ENCODE results near the gene RFX2. TPM values are rescaled to one million over a fixed set of nuclear protein-coding genes. Genes with fewer than 3 reads are reported as not detected.

Gene RFX2
- total RNA-seq, 1 experiment from 2014 or later, result 13.7 TPM

DNA sequence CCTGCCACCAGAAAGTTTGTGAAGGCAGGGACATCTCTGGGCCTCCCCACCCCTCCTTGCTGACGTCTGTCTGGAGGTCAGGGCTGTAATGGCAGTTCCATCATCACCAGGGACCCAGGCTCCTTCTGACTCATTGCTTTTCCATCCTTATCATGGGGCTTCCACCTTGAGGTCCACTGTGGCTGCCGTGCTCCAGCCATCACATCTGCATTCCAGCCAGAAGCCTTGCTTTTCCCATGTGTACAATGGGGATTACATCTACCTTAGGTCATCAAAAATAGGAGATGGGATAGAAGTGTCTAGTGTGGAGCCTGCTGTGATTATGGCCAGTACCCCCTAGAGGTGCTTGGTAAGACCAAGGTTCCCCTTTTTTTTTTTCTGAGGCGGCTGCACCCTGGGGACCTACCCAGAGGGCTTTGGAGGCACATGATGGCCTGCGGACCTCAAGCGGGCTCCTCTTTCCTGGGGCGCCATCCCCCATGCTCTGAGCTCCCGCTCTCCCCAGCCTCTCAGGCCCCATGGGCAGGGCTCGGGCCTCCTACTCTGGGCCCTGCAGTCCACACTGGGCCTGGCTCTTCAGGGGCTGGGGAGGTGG lies 119.0 kb downstream of the RFX2 start:
- Mint-ChIP-seq H3K4me1 (ENCODE audit: low read depth, unreplicated experiment) (no peaks in the 10 kb centered on the region), H3K4me3 (ENCODE audit: low read depth, unreplicated experiment) (no peak overlapping the region), H3K36me3 (ENCODE audit: insufficient read depth, unreplicated experiment) (peaks cover 6% of the 10 kb centered on the region), H3K27me3 (ENCODE audit: unreplicated experiment) (no peaks in the 10 kb centered on the region), H3K9me3 (ENCODE audit: low read depth, unreplicated experiment) (no peaks in the 10 kb centered on the region), H3K27ac (ENCODE audit: unreplicated experiment) (no peak overlapping the region)
- no TSS peak for BruUV-seq (replicated peaks)
- TF ChIP-seq CTCF (IDR thresholded peaks at IDR 0.05; ENCODE audit: unreplicated experiment), result no peak
- DNase-seq, result no peak
- intact Hi-C loops (cut with micrococcal nuclease; ENCODE audit: unreplicated experiment), result no loop called here
- CTCF ChIA-PET, result interaction anchor here (0.7 kb wide), 1 partner anchor 204 kb away, joined by 3 read pairs; no protein-coding TSS in a partner anchor

- H3K27ac Mint-ChIP-seq (ENCODE audit: unreplicated experiment), result no peak overlapping the region
- no peak for TF ChIP-seq CTCF (IDR thresholded peaks at IDR 0.05; ENCODE audit: unreplicated experiment)
- H3K4me1 Mint-ChIP-seq (ENCODE audit: low read depth, unreplicated experiment), result no peaks in the 10 kb centered on the region
- no peaks in the 10 kb centered on the region for H3K27me3 Mint-ChIP-seq (ENCODE audit: unreplicated experiment)
- no TSS peak for BruUV-seq (replicated peaks)
- CTCF ChIA-PET, result interaction anchor here (0.7 kb wide), 2 partner anchors 203 to 604 kb away, joined by 3 to 4 read pairs; no protein-coding TSS in a partner anchor
- no peaks in the 10 kb centered on the region for H3K9me3 Mint-ChIP-seq (ENCODE audit: low read depth, unreplicated experiment)
- peaks cover 6% of the 10 kb centered on the region for H3K36me3 Mint-ChIP-seq (ENCODE audit: insufficient read depth, unreplicated experiment)
- intact Hi-C loops (cut with micrococcal nuclease; ENCODE audit: unreplicated experiment), result no loop called here
- no peak overlapping the region for H3K4me3 Mint-ChIP-seq (ENCODE audit: low read depth, unreplicated experiment)
- no peak for DNase-seq
These were observed 120.0 kb downstream of the RFX2 start for GRCh38 chr19:5990289-5990797.

GRCh38 chr19:5989388-5990074 lies 120.8 kb downstream of the RFX2 start:
- no peaks in the 10 kb centered on the region for H3K4me1 Mint-ChIP-seq (ENCODE audit: low read depth, unreplicated experiment)
- CTCF ChIA-PET, result no interaction called here
- no peaks in the 10 kb centered on the region for H3K27me3 Mint-ChIP-seq (ENCODE audit: unreplicated experiment)
- no TSS peak for BruUV-seq (replicated peaks)
- no peak for DNase-seq
- TF ChIP-seq CTCF (IDR thresholded peaks at IDR 0.05; ENCODE audit: unreplicated experiment), result no peak
- H3K27ac Mint-ChIP-seq (ENCODE audit: unreplicated experiment), result no peak overlapping the region
- peaks cover 6% of the 10 kb centered on the region for H3K36me3 Mint-ChIP-seq (ENCODE audit: insufficient read depth, unreplicated experiment)
- no peaks in the 10 kb centered on the region for H3K9me3 Mint-ChIP-seq (ENCODE audit: low read depth, unreplicated experiment)
- no peak overlapping the region for H3K4me3 Mint-ChIP-seq (ENCODE audit: low read depth, unreplicated experiment)
- intact Hi-C loops (cut with micrococcal nuclease; ENCODE audit: unreplicated experiment), result loop anchor here (5.0 kb wide), 1 partner anchor 138 kb away; no protein-coding TSS in a partner anchor

- no peak overlapping the region for H3K27ac Mint-ChIP-seq (ENCODE audit: unreplicated experiment)
- intact Hi-C loops (cut with micrococcal nuclease; ENCODE audit: unreplicated experiment), result loop anchor here (5.0 kb wide), 1 partner anchor 139 kb away; no protein-coding TSS in a partner anchor
- DNase-seq, result no peak
- CTCF ChIA-PET, result interaction anchor here (0.8 to 1.0 kb wide), 2 partner anchors 8 to 136 kb away, joined by 3 to 5 read pairs; no protein-coding TSS in a partner anchor
- no peak overlapping the region for H3K4me3 Mint-ChIP-seq (ENCODE audit: low read depth, unreplicated experiment)
- peaks cover 6% of the 10 kb centered on the region for H3K36me3 Mint-ChIP-seq (ENCODE audit: insufficient read depth, unreplicated experiment)
- no peaks in the 10 kb centered on the region for H3K27me3 Mint-ChIP-seq (ENCODE audit: unreplicated experiment)
- no peaks in the 10 kb centered on the region for H3K4me1 Mint-ChIP-seq (ENCODE audit: low read depth, unreplicated experiment)
- no peaks in the 10 kb centered on the region for H3K9me3 Mint-ChIP-seq (ENCODE audit: low read depth, unreplicated experiment)
- no peak for TF ChIP-seq CTCF (IDR thresholded peaks at IDR 0.05; ENCODE audit: unreplicated experiment)
- BruUV-seq (replicated peaks), result no TSS peak
These were observed 121.5 kb downstream of the RFX2 start for GRCh38 chr19:5988517-5989387.

Measured in Calu3 (cell line).